Measurements from ENCODE around the gene PELI1.

Gene PELI1

DNA sequence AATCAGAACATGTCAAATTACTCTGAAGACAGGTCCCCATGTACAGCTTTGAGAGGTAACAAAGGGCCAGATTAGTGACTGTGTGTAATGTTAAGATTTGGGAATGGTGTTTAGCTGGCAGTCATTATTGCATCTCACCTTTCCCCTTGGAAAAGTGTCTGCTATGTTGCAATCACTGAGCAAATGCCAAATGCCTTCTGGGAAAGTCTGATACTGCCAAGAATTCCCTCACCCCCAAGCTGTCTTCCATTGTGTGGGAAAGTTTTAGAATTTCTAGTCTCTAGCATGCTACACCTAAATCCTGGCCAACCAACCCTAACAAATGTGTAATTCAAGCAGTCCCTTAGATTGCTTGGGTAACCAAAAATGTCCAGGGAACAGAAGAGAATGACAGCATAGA lies 13.6 kb upstream of the PELI1 start:
- DNase-seq (ENCODE audit: low read depth): no peak

DNA sequence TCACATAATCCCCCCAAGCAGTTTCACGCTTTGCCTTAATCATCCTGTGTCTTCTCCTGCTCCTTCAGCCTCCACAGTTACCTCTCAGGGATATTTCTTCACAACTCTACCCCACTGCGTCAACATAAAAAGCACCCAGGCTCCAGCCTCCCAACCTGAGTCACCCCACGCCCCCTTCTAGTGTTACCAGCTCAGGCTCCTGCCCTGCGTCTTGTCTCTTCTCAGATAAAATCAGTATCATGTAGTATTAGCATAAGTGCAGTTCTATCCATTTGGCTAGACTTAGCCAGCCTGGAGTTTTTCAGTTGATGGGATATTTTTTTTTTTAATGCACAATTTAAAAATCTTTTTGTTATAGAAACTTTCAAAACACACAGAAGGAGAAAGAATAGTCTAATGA lies 9.6 kb upstream of the PELI1 start:
- DNase-seq (ENCODE audit: low read depth): no peak

DNA sequence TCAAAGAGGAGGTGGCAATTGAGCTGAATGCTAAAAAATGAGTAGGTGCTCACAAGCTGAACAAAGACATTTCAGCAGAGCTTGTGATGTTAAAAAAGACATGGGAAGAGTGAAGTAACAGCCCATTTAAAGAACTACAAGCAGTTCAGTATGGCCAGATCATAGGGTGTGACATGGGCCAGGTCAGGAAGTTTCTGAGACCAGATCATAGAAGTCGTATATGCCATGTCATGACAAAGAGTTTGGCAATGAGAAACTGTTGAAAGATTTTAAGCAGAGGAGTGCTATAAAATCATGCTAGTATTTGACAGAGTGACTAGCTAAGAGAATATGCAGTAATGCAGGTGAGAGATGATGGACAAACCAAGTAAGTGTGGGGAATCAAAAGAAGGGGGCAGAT lies 7.3 kb upstream of the PELI1 start:
- no peak for DNase-seq (ENCODE audit: low read depth)

DNA sequence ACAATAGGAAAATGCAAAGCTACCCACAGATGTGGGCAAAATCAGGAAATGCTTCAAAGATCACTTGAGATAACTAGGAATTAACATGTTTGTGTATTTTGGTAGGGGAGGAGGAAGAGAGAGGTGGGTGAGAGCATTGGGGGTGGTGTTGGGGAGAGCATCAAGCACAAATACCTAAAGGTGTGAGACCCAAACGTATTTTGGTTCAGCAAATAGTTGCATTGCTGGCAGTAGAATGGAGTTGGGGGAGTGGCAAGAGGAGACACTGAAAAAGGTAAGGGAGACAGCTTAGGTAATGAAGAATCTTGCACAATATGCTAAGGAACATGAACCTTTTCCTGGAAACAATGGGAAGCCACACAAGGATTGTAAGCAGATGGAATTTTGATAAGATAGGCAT lies 1.5 kb upstream of the PELI1 start:
- DNase-seq (ENCODE audit: low read depth): no peak

DNA sequence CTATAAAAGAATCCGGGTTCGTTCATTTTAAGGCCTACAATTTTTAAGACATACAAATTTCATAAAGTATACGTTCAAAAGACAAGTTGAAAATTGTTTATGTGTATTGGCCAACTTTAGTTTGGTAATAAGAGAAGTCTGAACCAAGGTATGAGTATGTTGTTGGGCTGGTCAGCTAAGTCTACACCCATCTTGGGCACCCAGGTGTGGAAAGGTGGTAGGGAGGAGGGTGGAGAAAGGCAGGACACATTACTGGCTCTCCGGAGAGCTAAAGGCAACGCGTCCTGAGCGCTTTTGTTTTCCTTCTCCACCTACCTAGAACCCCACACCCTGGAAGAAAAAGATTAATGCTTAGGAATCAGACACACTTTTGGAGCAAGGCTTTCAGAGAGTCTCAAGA lies 899 bp upstream of the PELI1 start:
- no peak for DNase-seq (ENCODE audit: low read depth)

DNA sequence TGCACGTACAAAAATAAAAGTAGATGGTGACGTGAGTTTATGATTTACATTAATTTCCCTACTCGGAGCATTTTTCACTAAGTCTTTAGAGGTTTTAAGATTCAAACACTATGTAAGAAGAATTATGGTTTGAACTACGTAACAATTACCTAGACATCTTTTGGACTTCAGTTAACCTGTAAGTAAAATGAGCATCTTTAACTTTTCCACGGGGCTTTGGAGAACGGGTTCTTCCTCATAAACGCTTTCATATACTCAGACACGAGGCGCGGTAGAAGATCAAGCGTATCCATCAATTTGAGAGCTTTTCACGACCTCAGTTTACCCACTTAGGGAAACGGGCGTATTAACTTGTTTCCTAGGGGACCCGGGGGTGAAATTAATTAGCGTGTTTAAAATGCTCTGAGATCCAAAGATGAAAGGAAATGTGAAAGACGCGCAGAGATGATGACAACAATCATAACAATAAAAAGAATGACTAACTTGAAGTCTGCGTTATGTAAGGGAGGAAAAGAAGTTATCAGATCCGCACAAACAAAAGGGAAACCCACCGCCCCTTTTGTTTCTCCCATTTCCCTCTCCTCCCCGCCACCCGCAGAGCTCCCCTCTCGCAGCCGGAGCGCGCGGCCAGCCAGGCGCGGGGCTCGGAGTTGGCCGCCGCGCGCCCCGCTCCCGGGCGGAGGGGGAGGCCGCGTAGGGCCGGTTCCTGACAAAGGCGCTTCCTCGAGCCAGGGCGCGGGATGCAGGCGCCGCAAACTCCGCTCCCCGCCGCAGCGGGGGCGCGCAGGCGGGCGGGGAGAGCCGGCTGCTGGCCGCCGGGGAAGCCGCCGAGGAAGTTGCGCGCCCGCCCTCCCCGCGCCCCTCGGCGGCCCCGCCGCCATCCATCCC lies 807 bp downstream of the PELI1 start:
- no peak for DNase-seq (ENCODE audit: low read depth)

DNA sequence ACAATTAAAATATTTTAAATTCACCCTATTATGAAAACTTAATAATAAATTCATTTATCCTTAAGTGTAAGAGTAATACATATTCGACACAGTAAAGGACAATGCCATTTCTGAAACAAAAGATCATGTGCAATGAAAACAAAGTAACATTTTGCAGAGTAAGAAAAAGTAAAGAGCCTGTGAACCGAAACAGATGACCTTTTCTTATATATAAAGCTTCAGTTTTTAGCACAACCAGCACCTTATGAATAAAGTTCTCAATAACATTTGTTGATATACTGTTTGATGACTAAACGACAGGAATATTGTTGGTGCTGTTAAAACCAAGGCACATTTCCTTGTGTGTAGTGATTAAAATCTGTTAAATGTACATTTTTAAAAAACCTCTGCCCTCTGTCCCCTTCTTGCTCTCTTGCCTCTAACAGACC lies 1.5 kb downstream of the PELI1 start:
- DNase-seq (ENCODE audit: low read depth): no peak

DNA sequence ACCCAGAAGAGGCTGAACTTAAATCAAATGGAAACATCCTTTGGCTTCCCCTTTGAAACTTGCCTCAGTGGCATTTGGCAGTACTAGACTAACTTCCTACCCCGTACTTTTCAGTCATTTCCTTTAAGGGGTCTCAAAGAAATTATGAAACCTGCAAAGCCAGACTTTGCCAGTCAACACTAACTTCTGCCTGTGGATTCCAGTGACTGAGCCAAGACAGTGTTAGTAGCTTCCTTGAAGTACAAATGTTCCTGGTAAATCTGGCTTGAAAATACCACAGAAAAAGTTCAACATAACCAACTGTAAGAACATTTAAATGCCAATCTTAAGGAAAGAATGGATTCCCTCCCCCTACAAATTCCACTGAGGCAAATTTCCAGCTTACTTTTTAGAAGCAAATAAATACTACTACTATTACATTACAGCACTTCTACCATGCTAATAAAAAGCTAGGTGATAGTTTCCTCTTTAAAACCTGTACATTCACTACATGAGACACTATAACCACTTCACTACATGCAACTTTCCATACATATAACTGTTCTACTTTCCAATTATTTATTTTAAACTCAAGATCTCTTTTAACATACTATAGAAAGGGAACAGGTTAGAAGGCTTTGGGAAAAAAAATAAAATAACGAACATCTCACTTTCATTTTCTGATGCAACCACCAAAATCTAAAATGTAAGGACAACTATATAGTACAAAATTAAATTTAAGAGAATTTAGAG lies 2.4 kb downstream of the PELI1 start:
- no peak for DNase-seq (ENCODE audit: low read depth)

DNA sequence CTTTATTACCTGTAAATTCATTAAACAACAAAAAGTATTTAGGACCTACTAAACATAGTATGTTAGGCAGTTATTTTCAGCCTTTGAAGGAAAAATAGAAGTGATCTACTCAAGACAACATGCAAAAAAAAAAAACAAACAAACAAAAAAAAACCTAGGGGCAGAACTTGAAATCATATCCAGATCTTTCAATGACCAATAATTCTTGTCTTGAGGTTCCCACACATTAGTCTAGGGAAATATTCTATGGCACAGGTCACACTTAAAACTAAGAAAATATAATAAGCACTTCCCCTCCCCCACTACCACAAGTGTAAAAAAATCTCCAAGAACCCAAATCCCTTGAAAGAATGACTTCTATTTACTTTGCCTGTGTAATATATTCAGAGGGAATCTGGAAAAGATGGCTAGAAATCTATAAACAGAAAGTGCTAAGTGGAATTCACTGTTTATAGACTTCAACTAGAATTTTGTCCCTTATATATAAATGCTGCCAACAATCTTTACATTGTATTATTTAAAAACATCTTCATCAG lies 3.5 kb downstream of the PELI1 start:
- no peak for DNase-seq (ENCODE audit: low read depth)

DNA sequence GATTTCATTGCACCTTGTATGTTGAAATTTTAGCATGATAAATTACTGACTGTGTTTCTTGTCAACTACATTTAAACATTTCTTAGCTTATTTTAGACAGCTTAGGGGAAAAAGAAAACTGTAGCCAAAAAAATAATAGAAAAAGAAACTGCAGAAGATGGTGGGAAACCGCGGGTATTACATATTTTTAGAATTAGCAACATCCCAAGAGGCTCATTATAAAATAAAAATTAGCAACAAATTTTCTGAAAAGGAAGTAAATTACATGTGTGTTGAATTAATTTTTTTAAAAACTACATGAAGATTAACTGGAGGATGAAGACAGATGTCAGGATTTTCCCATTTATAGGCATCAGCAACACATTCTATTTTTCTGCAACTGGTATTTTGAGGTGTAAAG lies 4.3 kb downstream of the PELI1 start:
- DNase-seq (ENCODE audit: low read depth): no peak

DNA sequence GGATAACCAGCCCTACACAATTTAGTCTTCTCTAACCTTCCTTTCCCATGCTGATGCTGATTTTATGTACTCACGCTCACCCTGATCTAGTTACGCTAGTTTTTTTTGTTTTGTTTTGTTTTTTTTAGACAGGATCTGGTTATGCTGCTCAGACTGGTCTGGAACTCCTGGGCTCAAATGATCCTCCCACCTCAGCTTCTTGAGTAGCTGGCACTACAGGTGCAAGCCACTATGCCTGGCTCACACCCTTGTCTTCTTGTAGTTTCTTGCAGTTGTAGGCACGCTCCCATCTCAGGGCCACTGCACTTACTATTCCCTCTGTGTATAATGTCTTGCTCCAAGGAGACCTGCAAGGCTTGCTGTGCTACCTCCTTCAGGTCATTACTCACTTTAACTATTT lies 6.2 kb downstream of the PELI1 start:
- no peak for DNase-seq (ENCODE audit: low read depth)

DNA sequence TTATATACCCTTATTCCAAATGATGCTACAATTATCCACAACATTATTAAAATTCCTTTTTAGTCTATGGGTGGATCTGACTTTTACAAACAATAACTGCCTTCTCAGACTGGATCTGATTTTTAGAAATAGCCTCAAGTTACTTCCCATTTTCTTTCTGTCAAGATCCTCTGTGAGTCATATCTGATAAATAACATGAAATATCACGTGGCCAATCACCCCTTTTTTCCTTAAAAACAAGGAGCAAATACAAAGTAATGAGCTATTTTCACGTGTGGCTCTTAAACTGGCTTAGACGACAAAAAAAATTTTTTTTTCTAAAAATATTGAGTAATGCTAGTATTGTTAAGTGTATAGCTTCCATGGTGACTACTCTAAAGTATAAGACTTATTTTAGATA lies 6.7 kb downstream of the PELI1 start:
- no peak for DNase-seq (ENCODE audit: low read depth)

DNA sequence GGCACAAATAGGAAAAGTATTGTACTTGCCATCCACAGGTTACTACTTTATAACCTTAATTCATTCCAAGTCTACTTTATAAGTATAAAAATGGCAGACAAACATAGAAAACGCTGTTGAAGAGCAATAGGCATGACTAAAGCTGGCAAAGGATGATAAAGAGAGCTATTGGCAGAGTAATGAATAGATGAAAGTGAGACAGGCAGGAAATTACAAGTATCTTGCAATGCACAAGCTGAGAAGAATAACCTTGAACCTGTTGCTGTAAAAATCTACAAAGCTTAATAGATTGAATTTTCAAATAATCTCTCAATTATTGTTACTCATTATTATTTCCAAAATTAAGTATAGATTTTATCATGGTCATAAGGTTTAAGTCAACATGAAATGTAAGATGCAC lies 8.8 kb downstream of the PELI1 start:
- no peak for DNase-seq (ENCODE audit: low read depth)

DNA sequence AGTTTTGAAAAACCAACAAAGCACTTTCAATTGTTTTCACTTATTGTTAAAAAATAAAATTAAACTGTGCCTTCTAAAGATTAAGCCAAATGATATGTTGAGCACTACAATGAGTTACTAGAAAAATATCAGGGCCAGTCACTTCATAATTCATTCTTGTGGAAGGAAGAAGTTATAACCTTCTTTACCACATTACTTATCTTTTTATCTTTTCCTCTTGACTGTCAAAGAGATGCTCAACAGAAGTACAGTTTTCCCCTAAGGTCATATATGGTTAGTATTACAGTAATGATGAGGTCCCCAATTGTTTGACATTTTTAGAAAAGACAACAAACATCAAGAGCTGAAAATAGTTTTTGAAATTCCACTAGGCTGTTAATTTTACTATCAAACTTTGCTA lies 9.4 kb downstream of the PELI1 start:
- DNase-seq (ENCODE audit: low read depth): no peak

DNA sequence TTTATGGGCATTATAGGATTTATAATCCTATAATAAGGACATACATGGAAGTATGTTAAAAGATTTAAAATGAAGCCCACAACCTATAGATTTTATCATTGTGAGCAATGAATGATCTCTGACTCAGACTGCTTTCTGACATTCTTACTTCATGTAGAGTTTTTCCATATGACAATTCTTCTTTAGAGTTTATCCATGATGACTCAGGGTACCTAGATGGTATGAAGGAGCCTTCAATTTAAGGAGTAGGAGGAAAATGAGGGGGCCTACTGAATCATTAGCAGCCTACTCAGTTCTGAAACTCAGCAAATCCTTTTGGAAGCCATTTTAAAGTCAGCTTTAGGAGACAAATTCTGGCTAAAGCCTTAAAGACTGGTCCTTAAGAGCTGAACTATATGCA lies 10.4 kb downstream of the PELI1 start:
- no peak for DNase-seq (ENCODE audit: low read depth)

DNA sequence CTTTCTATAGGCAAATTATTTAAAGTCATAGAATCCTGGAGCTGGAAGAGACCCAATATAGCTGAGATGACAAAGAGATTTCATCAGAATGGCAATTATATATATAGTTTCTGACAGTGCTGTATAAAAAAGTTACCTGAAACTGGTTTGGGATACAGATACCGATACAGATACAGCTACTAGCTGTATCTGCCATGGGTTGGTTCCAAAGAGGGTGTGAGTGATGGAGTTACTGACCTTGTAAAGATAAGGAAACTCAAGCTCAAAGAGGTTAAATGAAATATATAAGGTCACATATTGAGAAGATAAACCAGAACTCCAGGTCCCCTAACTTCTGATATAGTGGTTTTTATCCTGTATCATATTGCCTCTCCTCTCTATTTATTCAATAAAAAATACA lies 10.9 kb downstream of the PELI1 start:
- no peak for DNase-seq (ENCODE audit: low read depth)

DNA sequence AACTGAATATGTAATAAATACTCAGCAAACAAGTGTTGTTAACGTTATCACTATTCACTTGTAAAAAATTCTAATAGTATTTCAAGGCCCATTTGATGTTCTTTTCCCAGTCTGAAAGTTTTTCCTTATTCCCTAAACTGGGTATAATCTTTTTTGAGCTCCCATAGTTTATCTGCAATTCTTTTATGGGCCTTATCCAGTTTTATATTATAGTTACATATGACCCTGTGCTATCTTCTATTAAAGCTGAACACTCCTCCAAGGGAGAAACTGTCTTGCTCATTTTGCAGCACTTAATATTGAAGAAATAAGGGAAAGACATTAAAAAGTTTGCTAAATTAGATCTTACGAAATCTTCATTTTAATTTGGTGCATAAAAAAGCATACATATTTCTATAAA lies 13.9 kb downstream of the PELI1 start:
- no peak for DNase-seq (ENCODE audit: low read depth)

DNA sequence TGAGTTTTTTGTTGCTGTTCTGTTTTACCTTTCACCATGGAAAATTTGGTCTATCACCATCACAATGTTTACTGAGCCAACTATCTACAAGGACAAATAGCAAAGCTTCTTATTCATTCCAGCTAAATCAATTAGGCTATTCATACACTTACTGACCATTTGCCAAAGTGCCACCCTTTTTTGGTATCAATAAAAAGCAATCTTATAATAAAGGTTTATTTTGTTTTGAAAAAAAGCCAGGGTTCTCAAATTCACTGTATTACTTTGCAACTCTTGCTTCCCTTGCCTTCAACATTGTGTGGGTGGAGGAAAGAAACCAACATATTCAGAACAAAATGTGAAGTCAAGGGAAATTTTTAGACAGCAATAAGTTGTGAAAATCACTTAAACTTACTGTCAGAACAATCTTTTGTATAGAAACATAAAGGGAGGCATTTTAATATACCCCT lies 15.3 kb downstream of the PELI1 start:
- no peak for DNase-seq (ENCODE audit: low read depth)

DNA sequence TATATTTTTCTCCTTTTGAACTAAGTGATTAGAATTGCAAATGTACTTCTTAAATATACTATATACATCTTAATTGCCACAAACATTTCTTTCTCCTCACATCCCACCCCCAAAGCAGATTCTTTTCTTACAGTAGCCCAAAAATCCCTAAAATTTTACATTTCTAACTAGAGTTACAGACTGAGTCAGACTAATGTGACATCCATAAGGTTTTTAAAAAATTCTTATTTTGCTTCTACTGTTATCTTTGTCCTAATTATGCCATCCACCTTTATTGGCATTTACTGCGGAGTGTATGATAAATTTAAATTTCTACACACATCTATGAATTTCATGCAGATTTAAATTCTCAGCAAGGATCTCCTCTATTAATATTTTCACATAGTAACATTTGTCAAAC lies 15.8 kb downstream of the PELI1 start:
- no peak for DNase-seq (ENCODE audit: low read depth)

DNA sequence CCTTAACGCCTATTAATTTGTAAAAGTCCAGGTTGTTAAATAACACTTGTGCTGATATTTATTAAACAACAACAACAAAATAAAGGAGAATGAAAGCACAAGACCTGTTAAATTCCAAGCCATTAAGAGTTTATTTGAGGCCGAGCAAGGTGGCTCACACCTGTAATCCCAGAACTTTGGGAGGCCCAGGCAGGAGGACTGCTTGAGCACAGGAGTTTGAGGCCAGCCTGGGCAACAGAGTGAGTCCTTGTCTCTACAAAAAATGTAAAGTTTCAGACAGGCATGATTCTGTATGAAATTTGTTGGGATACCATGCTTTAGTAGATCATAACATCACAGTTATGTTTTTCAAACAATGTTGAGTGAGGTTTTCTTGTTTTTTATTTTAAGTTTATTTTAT lies 17.1 kb downstream of the PELI1 start:
- no peak for DNase-seq (ENCODE audit: low read depth)

DNA sequence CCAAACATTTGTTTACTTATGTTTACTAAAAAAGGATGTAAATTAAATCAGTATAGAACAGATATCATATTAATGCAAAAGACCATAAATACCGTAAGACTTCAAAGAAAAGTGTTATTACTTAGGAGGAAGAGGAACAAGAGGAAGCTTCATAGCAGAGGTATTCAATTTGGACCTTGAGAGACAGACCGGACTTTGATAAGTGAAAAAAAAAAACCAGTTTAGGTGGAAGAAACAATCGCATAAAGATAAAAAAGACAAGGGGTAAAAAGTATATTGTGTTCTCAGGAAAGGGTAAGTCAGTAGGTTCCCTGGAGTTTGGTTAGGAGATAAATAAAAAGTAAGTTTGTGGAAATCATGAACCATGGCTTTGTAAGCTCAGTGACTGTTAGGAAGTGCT lies 17.6 kb downstream of the PELI1 start:
- no peak for DNase-seq (ENCODE audit: low read depth)

DNA sequence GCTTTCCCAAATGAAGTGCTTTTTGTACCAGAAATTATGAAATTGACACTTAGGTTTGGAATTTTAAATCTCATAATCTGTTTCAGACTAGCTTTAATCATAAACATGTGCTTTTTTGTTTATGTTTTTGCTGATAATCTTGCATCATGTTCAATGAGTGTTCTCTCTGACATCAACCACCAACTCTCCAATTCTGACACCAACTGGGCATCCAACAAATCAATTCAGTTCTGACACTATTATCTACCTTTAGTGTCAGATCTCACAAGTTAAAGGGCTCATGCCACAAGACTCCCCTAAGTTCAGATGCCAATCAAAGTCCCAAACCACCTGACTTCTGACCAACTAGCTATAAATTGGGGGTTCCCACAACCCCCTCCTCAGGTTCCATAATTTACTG lies 19.6 kb downstream of the PELI1 start:
- DNase-seq (ENCODE audit: low read depth): no peak

DNA sequence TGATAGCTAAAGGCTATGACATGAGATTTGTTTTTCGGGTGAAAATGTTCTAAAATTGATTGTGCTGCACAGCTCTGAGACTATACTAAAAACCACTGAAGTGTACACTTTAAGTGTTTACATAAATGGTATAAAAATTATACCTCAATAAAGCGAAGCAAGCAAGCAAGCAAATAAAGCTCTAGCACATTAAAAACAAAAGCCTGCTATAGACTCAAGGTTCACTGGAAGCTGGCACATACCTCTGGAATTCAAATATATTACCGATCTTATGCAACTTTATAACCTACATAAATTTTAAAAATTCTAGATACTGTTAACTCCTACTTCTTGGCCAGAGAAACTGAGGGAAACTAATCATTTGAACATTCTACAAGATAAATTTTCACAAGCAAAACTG lies 20.1 kb downstream of the PELI1 start:
- DNase-seq (ENCODE audit: low read depth): no peak
